GM19351 (cell line): ENCODE data around the gene DAB1.

Experiments
- ATAC-seq: cut with Tn5 transposase; IDR thresholded peaks from one replicate; pipeline ENCODE4 v1.9.1; 2021; ENCODE audit warnings: mild to moderate bottlenecking, moderate library complexity; ENCODE audit not compliant: unreplicated experiment

DAB1 gene

GRCh38 chr1:57321776-57322175 is 102.1 kb downstream of the DAB1 start:
- no peak for ATAC-seq

- no peak for ATAC-seq
These were observed 104.1 kb downstream of the DAB1 start for GRCh38 chr1:57319791-57320190.

GRCh38 chr1:57319165-57319564 is 104.7 kb downstream of the DAB1 start:
- ATAC-seq = no peak

GRCh38 chr1:57316861-57317260 is 107.0 kb downstream of the DAB1 start:
- ATAC-seq = no peak

- ATAC-seq = no peak
These were observed 107.6 kb downstream of the DAB1 start for GRCh38 chr1:57316291-57316690.

GRCh38 chr1:57312869-57313268 is 111.0 kb downstream of the DAB1 start:
- ATAC-seq = no peak

GRCh38 chr1:57311411-57311810 is 112.4 kb downstream of the DAB1 start:
- no peak for ATAC-seq

- ATAC-seq = no peak
These were observed 112.9 kb downstream of the DAB1 start for GRCh38 chr1:57311006-57311405.

GRCh38 chr1:57309630-57310029 is 114.2 kb downstream of the DAB1 start:
- ATAC-seq = no peak

- peak; percentile 92 for ATAC-seq
These were observed 116.3 kb downstream of the DAB1 start for GRCh38 chr1:57307392-57308170.

- no peak for ATAC-seq
These were observed 119.3 kb downstream of the DAB1 start for GRCh38 chr1:57304591-57304990.

- ATAC-seq = no peak
These were observed 120.9 kb downstream of the DAB1 start for GRCh38 chr1:57302812-57303596.

GRCh38 chr1:57300186-57300585 is 123.7 kb downstream of the DAB1 start:
- ATAC-seq = no peak

GRCh38 chr1:57296726-57297250 is 127.1 kb downstream of the DAB1 start:
- ATAC-seq = no peak

GRCh38 chr1:57295326-57295725 is 128.5 kb downstream of the DAB1 start:
- no peak for ATAC-seq

- no peak for ATAC-seq
These were observed 129.7 kb downstream of the DAB1 start for GRCh38 chr1:57294177-57294576.

- no peak for ATAC-seq
These were observed 130.6 kb downstream of the DAB1 start for GRCh38 chr1:57293214-57293613.

GRCh38 chr1:57289781-57290180 is 134.1 kb downstream of the DAB1 start:
- ATAC-seq = no peak

GRCh38 chr1:57285992-57286391 is 137.9 kb downstream of the DAB1 start:
- ATAC-seq = no peak

- no peak for ATAC-seq
These were observed 141.4 kb downstream of the DAB1 start for GRCh38 chr1:57282411-57282810.

GRCh38 chr1:57281324-57281723 is 142.5 kb downstream of the DAB1 start:
- no peak for ATAC-seq
